GM21515 (cell line): ENCODE results near the gene GIMD1.
"Not testable (repeated sequence)": the region's sequence is repeated elsewhere in the genome, so short reads cannot be mapped to it uniquely, and the experiment has no call there.

Experiments used
- ATAC-seq: cut with Tn5 transposase; IDR thresholded peaks from one replicate; pipeline ENCODE4 v1.9.1; 2021; ENCODE audit not compliant: unreplicated experiment

The GIMD1 gene

GRCh38 chr4:106353786-106354185, 14.8 kb downstream of the GIMD1 start:
- ATAC-seq: no peak

GRCh38 chr4:106351016-106351415, 17.6 kb downstream of the GIMD1 start:
- ATAC-seq: no peak

- no peak for ATAC-seq
These were observed 21.4 kb downstream of the GIMD1 start for GRCh38 chr4:106347167-106347566.

- ATAC-seq: no peak
These were observed 24.0 kb downstream of the GIMD1 start for GRCh38 chr4:106344647-106344970.

GRCh38 chr4:106343865-106344646, 24.5 kb downstream of the GIMD1 start:
- ATAC-seq: no peak

GRCh38 chr4:106340774-106341173, 27.8 kb downstream of the GIMD1 start:
- ATAC-seq: no peak

GRCh38 chr4:106339431-106339830, 29.1 kb downstream of the GIMD1 start:
- no peak for ATAC-seq

- no peak for ATAC-seq
These were observed 29.9 kb downstream of the GIMD1 start for GRCh38 chr4:106338671-106339070.

- no peak for ATAC-seq
These were observed 30.7 kb downstream of the GIMD1 start for GRCh38 chr4:106337916-106338315.

- ATAC-seq: no peak
These were observed 32.0 kb downstream of the GIMD1 start for GRCh38 chr4:106336618-106337017.

GRCh38 chr4:106334741-106335470, 33.7 kb downstream of the GIMD1 start:
- ATAC-seq: no peak

- ATAC-seq: no peak
These were observed 35.4 kb downstream of the GIMD1 start for GRCh38 chr4:106333186-106333585.

- ATAC-seq: peak; percentile 78
These were observed 39.4 kb downstream of the GIMD1 start for GRCh38 chr4:106329041-106329618.

- no peak for ATAC-seq
These were observed 42.8 kb downstream of the GIMD1 start for GRCh38 chr4:106325800-106326199.

- ATAC-seq: no peak
These were observed 45.5 kb downstream of the GIMD1 start for GRCh38 chr4:106323119-106323518.

- ATAC-seq: not testable (repeated sequence)
These were observed 46.8 kb downstream of the GIMD1 start for GRCh38 chr4:106321814-106322213.

- ATAC-seq: not testable (repeated sequence)
These were observed 47.4 kb downstream of the GIMD1 start for GRCh38 chr4:106321168-106321567.

- no peak for ATAC-seq
These were observed 48.3 kb downstream of the GIMD1 start for GRCh38 chr4:106320235-106320634.

- ATAC-seq: no peak
These were observed 50.1 kb downstream of the GIMD1 start for GRCh38 chr4:106318511-106318910.

GRCh38 chr4:106317815-106318214, 50.8 kb downstream of the GIMD1 start:
- no peak for ATAC-seq

GRCh38 chr4:106316773-106317409, 51.7 kb downstream of the GIMD1 start:
- peak; percentile 11 for ATAC-seq
